ENCODE measurements around the gene HECW1. TPM values are rescaled to one million over a fixed set of nuclear protein-coding genes. Genes with fewer than 3 reads are reported as not detected.

The HECW1 gene
- total and polyA plus RNA-seq, 2 of the 8 experiments (the other 6 are each of a cell fraction or from before 2014, with no cell fraction given), result 2.9 to 12.7 TPM

GRCh38 chr7:43492896-43493295 lies 380.4 kb downstream of the HECW1 start:
- no peak overlapping the region for H3K4me2 ChIP-seq (ENCODE audit: insufficient read depth in 1 of 2, low read depth in 2 of 2, low read length in 2 of 2)
- no peak overlapping the region for H2BK12ac ChIP-seq (ENCODE audit: low read depth, low read length)
- no peak overlapping the region for H4K8ac ChIP-seq (ENCODE audit: extremely low read depth, insufficient read depth, low read length)
- no peak overlapping the region for H2BK15ac ChIP-seq (ENCODE audit: low read length)
- DNase-seq (ENCODE audit: low read depth in 1 of 2, low spot score in 2 of 2), result no peak
- H3K9ac ChIP-seq (replicated peaks in 1 of 4; ENCODE audit: extremely low read depth in 1 of 4, low read depth in 3 of 4, low read length in 3 of 4), result no peak overlapping the region
- H4K20me1 ChIP-seq (replicated peaks in 1 of 2; ENCODE audit: control insufficient read depth in 1 of 2, insufficient read depth in 2 of 2, low read length in 2 of 2), result no peaks in the 10 kb centered on the region
- no peaks in the 10 kb centered on the region for H3K9me3 ChIP-seq (ENCODE audit: insufficient read depth in 2 of 2, low read depth in 1 of 2, low read length in 1 of 2)
- H3K56ac ChIP-seq (replicated peaks; ENCODE audit: insufficient read length, low read depth, low read length), result no peak overlapping the region
- H2BK20ac ChIP-seq (ENCODE audit: low read length), result no peak overlapping the region
- H3K4me1 ChIP-seq (replicated peaks in 1 of 4; ENCODE audit: control insufficient read depth in 3 of 4, insufficient read depth in 4 of 4, low read length in 3 of 4), result peaks cover 0 to 3% (median 0%) of the 10 kb centered on the region in 4 experiments; a peak in 1 of 7 replicates
- no peaks in the 10 kb centered on the region for H3K79me1 ChIP-seq (ENCODE audit: low read depth, low read length)
- H3K36me3 ChIP-seq (ENCODE audit: control insufficient read depth in 2 of 4, insufficient read depth in 4 of 4, low read length in 3 of 4), result no peaks in the 10 kb centered on the region
- H3K27ac ChIP-seq (ENCODE audit: low read depth, low read length), result no peak overlapping the region
- H3K27me3 ChIP-seq (replicated peaks in 1 of 4; ENCODE audit: control insufficient read depth in 3 of 4, extremely low read depth in 1 of 4, insufficient read depth in 3 of 4, low read length in 3 of 4), result no peaks in the 10 kb centered on the region
- no peaks in the 10 kb centered on the region for H3K79me2 ChIP-seq (ENCODE audit: control insufficient read depth in 1 of 2, insufficient read depth in 2 of 2, low read length in 2 of 2)
- no peak overlapping the region for H3K4me3 ChIP-seq (ENCODE audit: extremely low read depth in 1 of 4, insufficient read depth in 2 of 4, low read depth in 3 of 4, low read length in 4 of 4)
- no peak overlapping the region for H3K14ac ChIP-seq (ENCODE audit: insufficient read length)
- no peak overlapping the region for H2BK120ac ChIP-seq (replicated peaks; ENCODE audit: low read depth, low read length)
- FAIRE-seq, result no peak
- no peak overlapping the region for H4K5ac ChIP-seq (ENCODE audit: insufficient read length, low read depth, low read length)
- H2AK5ac ChIP-seq (ENCODE audit: low read depth, low read length), result no peak overlapping the region
- H3K23me2 ChIP-seq (ENCODE audit: low read depth, low read length), result no peaks in the 10 kb centered on the region
- ChIA-PET CTCF (ENCODE audit: partially characterized antibody) (interaction anchor here (1.1 to 1.4 kb wide), 2 partner anchors 18 to 53 kb away, joined by 3 to 4 read pairs; no protein-coding TSS in a partner anchor), POLR2A (ENCODE audit: partially characterized antibody) (no interaction called here)
- H3K18ac ChIP-seq (ENCODE audit: extremely low read depth, low read length), result no peak overlapping the region
- H2BK5ac ChIP-seq (ENCODE audit: low read depth, low read length), result no peak overlapping the region
- WGBS, 2 experiments (ENCODE audit: extremely low coverage in 1 of 2, insufficient coverage in 1 of 2, insufficient read length in 1 of 2, insufficient replicate concordance in 2 of 2, low coverage in 1 of 2, low lambda C conversion rate in 2 of 2, missing lambda C conversion rate in 1 of 2), result 93% methylated on average over 5 of the region's 5 CpGs; no CpG with 5 or more reads in 1 of the 2 experiments
- H3K23ac ChIP-seq (ENCODE audit: insufficient read length), result no peak overlapping the region
- no peak overlapping the region for H3K4ac ChIP-seq (replicated peaks; ENCODE audit: insufficient read length, low read depth, low read length)
- no peak overlapping the region for H2AFZ ChIP-seq (ENCODE audit: low read length)
- no peak overlapping the region for H4K91ac ChIP-seq (replicated peaks; ENCODE audit: insufficient read length, low read length)
- TF ChIP-seq RNF2 (IDR thresholded peaks at IDR 0.05; ENCODE audit: borderline replicate concordance, low read depth, low read length, missing control alignments, poor library complexity, severe bottlenecking) (no peak), ATF3 (IDR thresholded peaks at IDR 0.05; ENCODE audit: insufficient read depth, low read depth, low read length) (no peak), TCF12 (IDR thresholded peaks at IDR 0.05; ENCODE audit: low read depth, low read length) (no peak), SRF (IDR thresholded peaks at IDR 0.05; ENCODE audit: low read depth, low read length) (no peak), GABPA (IDR thresholded peaks at IDR 0.05; ENCODE audit: borderline replicate concordance, insufficient read depth, low read length) (no peak), KDM5A (IDR thresholded peaks at IDR 0.05; ENCODE audit: low read length) (no peak), EZH2 (IDR thresholded peaks at IDR 0.05; ENCODE audit: low read depth, low read length, severe bottlenecking) (no peak)

Data from H1 (cell line).